GM18873 (cell line): Measurements from ENCODE around the gene KLHL15.

ENCODE experiments used
- ATAC-seq: cut with Tn5 transposase; IDR thresholded peaks from one replicate; pipeline ENCODE4 v1.9.1; 2021; ENCODE audit warnings: mild to moderate bottlenecking, moderate library complexity, moderate number of reproducible peaks; ENCODE audit not compliant: unreplicated experiment, low FRiP score

Gene KLHL15

DNA sequence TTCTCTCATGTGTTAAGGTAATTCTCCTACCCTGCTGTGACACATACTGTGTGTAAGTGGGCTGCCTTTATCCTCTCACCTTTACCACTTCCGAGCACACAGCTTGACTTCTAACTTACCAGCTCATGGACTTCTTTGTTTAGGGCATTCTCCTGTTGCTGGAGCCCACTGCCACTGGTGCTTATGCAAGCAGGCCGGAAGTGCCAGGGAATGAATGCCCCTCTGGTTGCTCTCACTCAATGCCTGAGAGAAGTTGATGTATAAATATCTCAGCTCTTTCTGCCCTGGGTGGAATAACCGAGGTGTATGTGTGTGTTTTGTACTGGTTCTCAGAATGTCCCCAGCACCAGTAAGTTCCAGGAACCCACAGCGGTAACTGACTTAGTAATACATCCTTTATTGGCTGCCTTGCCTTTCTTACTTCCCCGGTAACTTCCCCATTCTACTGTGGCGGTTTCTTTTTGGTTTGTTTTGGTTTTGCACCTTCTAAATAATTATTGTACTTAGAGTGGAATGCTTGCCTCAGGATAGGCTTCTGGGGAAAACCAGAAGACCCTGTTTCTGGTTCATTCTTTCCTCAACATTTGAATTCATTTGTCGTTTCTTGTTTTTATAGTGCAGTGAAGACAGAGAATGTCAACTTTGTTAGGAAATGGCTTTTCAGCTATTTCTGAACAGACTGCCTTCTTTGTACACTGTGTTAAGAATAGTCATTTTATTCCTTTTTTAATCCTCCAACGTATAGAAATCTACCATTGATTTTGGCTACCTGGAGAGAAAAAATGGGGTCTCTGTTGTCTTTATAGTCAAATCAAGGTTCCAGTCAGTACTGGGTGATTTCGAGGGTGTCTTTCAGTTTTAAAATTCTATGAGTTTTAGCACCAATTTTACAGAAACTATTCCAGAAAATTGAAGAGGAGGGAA, 73.7 kb downstream of the KLHL15 start:
- peak; percentile 87 for ATAC-seq

DNA sequence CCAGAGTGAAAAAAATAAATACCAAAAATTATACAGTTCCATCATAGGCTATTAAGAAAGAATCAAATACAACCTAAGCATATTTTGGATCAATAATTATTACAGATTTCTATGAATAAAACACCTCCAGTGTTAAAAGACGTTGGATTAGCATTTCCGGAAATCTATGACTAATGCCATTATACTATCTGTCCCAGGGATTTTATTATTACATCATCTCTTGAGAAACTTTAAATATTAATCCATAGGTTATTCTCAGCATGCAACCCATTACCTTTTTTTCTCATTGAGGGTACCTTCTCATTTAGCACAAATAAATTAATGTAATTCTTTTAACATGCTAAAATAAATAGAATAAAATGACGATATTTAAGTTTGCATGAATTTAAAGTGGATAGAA, 74.6 kb downstream of the KLHL15 start:
- no peak for ATAC-seq

DNA sequence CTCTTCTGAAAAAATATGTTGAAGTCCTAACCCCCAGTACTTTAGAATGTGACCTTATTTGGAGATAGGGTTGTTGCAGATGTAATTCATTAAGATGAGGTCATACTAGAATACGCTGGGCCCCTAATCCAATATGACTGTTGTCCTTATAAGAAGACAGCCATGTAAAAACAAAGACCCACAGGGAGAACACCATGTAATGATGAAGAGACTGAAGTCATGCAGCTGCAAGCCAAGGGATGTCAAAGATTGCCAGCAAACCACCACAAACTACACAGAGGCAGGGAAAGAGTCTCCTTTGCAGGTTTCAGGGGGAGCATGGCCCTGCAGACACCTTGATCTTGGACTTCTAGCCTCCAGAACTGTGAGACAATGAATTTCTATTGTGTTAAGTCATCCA, 81.8 kb downstream of the KLHL15 start:
- no peak for ATAC-seq

DNA sequence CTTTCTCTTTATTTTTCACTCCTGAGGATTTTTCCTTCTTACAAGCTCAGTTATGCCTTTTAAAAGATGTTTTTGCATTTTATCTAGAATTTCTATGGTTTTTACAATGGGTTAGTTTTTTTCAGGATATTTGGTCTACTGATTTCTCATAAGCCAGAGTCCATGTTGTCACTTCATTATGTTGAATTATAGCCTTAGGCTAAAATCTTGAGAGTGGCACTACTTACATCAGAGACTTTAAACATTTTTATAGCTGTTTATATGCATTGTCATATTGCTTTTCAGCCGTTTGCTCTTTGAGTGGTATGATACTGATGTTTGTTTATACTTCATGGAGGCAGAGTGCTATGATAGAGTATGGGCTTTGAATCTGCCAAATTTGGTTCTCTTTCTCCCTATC, 82.8 kb downstream of the KLHL15 start:
- no peak for ATAC-seq

DNA sequence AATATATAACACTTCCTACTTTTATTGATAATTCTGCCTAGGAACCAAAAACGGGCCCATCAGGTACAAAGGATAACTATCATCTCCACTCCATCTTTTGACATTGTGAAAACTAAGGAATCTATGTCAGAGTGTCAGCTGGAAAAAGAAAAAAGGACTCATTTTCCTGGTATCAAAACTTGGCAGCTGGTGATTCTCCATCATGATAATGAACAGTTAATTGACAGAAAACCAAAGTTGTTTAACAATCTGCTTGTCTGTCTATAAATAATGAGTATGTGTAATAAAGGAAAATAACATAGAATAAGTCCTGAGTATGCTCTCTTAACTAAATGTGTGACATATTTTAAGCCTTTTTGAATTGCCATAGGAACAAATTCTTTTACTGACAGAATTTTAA, 87.8 kb downstream of the KLHL15 start:
- no peak for ATAC-seq

DNA sequence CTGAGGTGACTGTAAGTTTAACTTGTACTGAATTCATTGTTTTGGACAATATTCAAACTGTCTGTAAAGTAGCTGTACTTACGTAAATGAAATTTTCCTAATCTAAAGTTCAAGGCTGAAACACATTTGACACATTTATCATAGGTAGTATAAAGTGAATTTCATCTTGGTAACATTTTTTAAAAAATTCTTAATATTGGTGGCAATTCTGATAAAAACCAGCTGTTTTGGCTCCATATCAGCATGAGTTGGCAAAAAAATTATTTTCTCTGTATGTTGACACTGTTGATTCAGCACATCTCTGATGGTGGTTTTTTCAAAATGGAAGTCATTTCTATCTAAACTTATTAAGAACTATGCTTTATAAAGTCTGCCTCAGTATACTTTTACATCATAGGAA, 88.3 kb downstream of the KLHL15 start:
- no peak for ATAC-seq

DNA sequence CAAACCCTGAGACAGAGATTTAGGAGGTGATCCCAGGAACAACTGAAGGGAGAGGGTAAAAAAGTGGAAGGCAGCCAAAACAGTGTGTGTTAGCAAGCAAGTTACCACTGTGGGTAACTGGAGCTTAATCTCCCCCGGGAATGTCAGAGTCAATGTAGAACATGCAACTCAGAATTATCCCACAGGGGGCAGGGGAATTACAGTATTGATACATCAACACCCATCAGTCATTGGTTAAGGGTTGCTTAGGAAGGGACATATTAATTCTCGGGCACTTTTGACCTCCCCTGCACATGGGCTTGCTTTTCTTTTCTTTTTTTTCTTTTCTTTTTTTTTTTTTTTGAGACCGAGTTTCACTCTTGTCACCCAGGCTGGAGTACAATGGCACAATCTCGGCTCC, 89.9 kb downstream of the KLHL15 start:
- ATAC-seq: no peak

DNA sequence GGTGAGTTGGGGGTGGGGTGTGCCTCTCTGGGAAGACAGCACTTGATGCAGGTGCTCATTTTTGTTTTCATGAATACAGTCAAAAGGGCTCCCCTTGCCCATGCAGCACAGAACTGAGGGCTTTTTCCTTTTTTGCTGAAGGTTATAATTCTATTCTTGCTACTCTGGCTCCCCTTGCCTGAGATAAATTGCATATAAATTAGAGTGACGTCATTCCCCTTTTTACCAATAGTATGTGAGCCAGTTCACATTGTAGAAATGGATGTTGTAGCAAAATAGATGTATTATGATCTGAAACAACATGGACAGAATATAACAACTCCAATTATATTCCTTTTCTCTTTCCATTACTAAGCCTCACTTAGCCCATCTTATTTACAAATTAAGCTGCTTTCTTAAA, 90.8 kb downstream of the KLHL15 start:
- no peak for ATAC-seq

DNA sequence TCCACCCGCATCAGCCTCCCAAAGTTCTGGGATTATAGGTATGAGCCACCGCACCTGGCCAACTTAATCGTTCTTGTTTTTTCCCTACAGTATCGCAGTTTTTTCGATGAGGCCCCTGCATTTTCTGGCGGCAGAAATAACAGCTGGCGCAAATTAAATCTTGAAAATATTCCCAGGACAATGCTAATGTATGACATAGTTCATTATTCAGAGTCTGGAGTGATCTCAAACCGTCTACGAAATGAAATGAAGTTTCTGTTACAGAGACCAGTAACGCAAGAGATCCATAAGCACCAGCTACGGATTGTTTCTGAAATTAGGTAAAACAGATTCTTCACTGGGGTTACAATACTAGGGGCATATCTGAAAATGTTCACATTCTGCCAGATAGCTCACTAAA, 91.9 kb downstream of the KLHL15 start:
- no peak for ATAC-seq
